GM12875 (cell line): ENCODE results near the gene VTA1.
"Not testable (repeated sequence)": the region's sequence is repeated elsewhere in the genome, so short reads cannot be mapped to it uniquely, and the experiment has no call there.

ENCODE experiments used
- H3K4me3 ChIP-seq: one replicate; pipeline ENCODE4 v1.5.1; 2011; ENCODE audit warnings: low read depth, low read length, control low read depth
- CTCF ChIP-seq: IDR thresholded peaks from 2 replicates; pipeline ENCODE4 v1.5.1; 2011; ENCODE audit warnings: low read depth, mild to moderate bottlenecking, control low read depth, inconsistent platforms, low read length, moderate library complexity, borderline replicate concordance; ENCODE audit not compliant: insufficient read depth

The VTA1 gene

GRCh38 chr6:142155091-142155490, 8.0 kb downstream of the VTA1 start:
- no peak for TF ChIP-seq CTCF
- no peak overlapping the region for H3K4me3 ChIP-seq

DNA sequence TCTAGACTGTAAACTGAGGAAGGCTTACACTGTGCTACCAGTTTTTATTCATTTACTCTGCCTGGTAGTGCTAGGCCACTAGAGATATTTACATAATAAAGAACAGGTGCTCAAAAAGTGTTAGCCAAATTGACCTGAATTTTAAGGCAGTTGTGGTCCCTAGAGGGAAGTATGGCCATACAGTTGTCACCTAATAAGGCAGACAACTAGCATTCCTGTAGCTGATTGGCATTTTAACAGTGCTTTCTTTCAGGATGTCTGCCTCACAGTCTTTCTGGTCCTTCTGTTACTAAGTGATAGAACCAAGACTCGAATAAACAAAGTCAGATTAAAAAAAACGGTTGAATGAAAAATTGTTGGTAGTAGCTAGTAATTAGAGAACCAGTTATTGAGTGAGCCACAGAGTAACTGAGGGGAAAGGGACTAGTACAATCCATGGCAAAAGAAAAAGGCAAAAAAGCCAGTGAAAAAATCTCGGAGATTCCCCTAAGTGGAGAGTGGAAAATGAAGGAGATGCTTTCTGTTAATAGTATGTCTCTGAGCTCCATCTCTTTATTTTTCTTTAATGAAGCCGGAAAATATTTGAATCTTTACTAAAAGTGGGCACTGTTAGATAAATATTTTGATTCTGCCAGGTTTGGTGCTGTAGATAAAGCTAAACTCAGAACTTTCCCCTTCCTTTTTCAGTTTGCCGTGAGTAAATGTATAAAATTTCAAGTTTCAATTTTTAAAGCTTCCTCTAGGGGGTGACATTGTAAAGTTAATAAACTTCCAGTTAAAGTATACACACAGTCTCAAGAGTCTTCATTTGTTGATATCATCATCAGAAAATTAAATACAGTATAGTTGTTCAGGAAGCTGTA, 9.1 kb downstream of the VTA1 start:
- TF ChIP-seq CTCF: no peak
- H3K4me3 ChIP-seq: no peak overlapping the region

DNA sequence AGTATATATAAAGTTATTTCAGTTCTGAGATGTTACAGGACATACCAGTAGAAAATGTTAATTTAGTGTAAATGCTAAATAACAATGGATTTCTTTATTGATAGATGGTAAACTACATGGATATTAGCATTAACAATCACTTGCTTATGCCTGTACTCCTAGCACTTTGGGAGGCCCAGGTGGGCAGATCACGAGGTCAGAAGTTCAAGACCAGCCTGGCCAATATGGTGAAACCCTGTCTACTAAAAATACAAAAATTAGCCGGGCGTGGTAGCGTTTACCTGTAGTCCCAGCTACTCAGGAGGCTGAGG, 9.7 kb downstream of the VTA1 start:
- not testable (repeated sequence) for H3K4me3 ChIP-seq

DNA sequence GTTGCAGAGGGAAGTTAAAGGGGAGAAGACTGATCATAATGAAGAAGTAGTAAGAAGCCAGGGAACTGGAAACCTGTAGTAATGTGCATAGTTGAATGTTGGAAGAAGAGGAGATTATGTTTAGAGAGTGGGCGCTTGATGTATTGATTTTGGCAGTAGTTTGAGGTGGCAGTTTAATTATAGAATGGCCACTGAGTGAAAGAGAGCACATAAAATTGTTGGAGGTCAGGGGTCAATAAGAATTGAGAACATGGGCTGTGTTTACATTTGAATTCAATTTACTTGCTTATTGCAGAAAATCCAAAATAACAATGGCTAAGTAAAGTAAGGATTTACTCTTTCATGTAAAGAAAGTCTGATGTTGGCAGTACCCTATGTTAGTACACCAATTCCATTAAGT, 15.7 kb downstream of the VTA1 start:
- no peak for TF ChIP-seq CTCF
- no peak overlapping the region for H3K4me3 ChIP-seq

DNA sequence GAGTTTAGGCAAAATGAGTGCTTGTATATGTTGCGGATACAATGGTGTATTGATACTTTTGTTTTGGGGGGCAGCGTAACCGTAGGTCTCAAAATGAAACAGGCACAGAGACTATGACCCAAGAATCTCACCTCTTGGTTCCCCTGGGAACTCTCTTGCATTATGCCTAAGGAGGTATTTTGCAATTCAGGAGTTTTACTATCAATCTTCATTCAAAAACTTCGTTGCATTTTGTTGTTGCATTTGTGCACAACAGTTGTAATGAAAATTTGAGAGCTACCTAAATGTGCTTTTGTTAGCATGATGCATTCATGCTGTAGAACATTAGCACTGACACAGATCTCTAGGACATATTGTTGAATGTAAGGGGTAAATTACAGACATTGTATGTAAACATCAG, 18.2 kb downstream of the VTA1 start:
- no peak for TF ChIP-seq CTCF
- no peak overlapping the region for H3K4me3 ChIP-seq

DNA sequence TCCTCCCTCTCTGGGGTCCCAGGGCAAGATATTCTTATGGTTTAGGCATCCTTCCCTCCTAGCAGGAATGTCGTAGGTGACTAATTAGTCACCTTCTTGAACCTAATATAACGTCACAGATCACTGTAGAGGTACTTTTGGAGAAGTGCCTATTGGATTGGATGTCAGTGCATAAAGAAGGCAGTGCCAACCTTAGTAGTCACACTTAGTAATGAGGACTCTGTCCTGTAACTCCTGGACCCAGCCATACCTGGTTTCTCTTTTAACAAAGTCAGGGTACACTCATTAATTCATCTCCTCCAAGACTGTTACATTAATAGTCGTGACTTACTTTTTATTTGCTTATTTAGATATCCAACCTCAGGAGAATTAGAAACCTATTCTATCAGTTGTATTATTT, 20.0 kb downstream of the VTA1 start:
- TF ChIP-seq CTCF: no peak
- H3K4me3 ChIP-seq: no peak overlapping the region

GRCh38 chr6:142167486-142167885, 20.4 kb downstream of the VTA1 start:
- TF ChIP-seq CTCF: no peak
- no peak overlapping the region for H3K4me3 ChIP-seq
